Upper lobe of left lung (tissue), 4 donors: ENCODE measurements around the gene SP140.

Experiments
- CTCF ChIP-seq, 6 experiments: fragments of 450-650 bp in 4 of 6; fragments of 200-600 bp in 2 of 6; sonication (generic) in 2 of 6; IDR thresholded peaks; one replicate each; pipeline ENCODE4 v1.5.1; 2016 to 2019; ENCODE audit warnings: antibody characterized with exemption in 6 of 6
- EP300 ChIP-seq, 4 donors: sonication (generic); formaldehyde crosslinking; IDR thresholded peaks; one replicate each; pipeline ENCODE4 v1.5.1; 2017; ENCODE audit warnings: antibody characterized with exemption in 4 of 4, control low read depth in 2 of 4
- POLR2A ChIP-seq, 4 donors: fragments of 450-650 bp; IDR thresholded peaks; one replicate each; pipeline ENCODE4 v1.5.1; 2016 to 2017; ENCODE audit warnings: antibody characterized with exemption in 4 of 4, mild to moderate bottlenecking in 2 of 4

DNA sequence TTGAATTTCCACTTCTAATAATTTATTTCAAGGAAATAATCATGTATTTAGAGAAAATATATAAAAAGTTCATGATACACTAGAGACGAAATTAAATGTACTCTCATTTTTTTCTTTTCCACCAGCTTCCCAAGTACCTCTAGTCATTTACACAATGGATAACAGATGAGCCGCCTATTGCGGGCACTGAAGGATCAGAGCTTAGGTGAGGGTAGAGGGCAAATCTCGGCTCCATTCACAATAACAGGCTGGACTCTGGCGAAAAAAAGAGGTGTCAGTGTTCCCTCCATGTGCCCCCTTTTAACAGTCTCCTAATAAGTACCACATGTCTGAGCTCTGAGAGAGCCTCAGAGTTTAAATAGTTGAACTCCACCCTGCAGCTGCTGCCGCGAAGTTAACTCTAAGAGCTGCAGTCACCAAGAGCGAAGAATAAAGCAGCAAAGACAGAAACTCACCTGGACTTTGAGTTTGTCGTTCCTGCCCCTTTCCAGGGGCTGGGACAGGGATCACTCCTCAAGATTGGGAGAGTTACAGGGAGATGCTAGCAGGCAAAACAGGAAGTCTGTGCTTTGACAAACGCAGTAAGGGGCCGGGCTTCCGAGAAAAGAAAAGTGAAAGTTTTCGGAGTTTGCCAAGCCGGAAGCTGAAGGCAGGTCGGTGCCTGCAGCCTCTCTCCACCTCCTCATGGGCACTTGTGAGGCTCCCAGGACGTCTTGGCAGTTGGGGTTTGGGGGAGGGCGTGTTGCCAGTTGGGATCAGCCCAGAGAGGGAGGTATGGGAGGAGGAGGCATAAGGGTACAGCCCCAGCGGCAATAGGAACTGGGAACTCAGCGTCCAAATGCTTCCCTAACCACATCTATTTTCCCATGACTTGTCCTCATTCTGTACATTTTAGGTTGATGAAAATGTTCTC, 5.9 kb upstream of the SP140 start, which contains the start of gene SP110:
- TF ChIP-seq POLR2A (IDR thresholded peaks at IDR 0.05) (peak in 1 of 4 donors; percentile 63), CTCF (IDR thresholded peaks at IDR 0.05) (no peak), EP300 (IDR thresholded peaks at IDR 0.05) (peak in 1 of 4 donors; percentile 2)
